ENCODE measurements around the gene AKAP6.
A peak's percentile ranks its signal among the peaks of the same experiment; 100 is the strongest.

Gene AKAP6

DNA sequence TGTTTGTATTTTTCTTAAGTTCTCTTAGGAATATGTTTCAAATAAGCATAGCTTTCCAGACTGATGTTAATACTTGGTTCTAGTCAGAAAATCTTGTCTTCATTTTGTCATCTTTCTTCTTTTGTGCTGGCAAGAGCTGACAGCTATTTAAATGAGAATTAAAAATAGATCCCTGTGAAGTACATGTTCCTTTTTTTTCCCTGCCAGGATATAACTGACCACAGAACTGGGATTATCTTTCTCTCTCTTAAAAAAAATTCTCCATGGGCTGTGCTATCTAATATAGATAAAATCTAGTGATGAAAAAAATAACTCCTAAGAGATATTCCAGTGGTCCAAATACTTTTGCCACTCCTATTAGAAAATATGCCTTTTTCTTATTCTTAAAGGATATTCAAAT, 163.4 kb downstream of the AKAP6 start:
- no peaks in the 10 kb centered on the region for H3K36me3 Mint-ChIP-seq (ENCODE audit: low read depth)

DNA sequence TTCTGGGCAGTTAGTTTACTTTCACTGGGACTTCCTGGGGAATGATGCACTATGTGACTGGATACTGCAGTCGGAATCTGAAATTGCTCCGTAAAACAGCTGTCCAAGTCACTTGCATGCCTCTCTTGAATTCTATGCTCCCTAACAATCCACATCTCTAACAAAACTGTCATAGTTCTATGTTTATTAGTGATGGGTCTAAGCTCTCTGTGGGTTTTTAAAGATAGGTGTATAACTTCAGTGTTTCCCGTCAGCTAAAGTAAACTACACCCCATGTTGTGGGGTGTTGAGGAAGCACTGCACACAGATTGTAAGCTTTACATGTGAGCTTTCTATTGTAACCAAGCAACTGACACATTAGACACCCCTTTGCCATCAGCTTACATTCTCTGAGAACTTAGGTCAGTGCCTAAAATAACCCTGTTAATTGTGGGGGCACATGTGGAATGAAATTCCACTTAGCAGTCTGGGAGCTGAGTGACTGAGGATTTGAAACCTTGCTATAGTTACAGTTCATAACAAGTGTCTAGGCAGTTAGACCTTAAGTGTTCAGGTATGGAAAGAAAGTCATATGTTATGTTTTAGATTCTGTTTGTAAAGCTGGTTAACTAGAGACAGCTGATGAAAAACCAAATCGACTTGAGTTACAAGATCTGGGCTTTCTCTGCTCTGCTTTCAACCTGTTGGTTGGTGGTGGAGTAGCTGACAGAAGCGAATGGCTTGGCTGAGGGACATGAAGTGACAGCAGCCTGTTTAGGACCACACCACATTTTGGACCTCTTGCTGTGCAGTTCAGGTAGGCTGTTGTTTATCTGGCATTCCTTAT, 165.7 kb downstream of the AKAP6 start:
- H3K27me3 Mint-ChIP-seq (ENCODE audit: low read depth) = no peaks in the 10 kb centered on the region
- no peaks in the 10 kb centered on the region for H3K9me3 Mint-ChIP-seq
- peak overlapping the region; percentile 12 to 67 (median 36) for H3K27ac Mint-ChIP-seq
- H3K36me3 Mint-ChIP-seq (ENCODE audit: low read depth) = no peaks in the 10 kb centered on the region
- TF ChIP-seq, protein P1, sequence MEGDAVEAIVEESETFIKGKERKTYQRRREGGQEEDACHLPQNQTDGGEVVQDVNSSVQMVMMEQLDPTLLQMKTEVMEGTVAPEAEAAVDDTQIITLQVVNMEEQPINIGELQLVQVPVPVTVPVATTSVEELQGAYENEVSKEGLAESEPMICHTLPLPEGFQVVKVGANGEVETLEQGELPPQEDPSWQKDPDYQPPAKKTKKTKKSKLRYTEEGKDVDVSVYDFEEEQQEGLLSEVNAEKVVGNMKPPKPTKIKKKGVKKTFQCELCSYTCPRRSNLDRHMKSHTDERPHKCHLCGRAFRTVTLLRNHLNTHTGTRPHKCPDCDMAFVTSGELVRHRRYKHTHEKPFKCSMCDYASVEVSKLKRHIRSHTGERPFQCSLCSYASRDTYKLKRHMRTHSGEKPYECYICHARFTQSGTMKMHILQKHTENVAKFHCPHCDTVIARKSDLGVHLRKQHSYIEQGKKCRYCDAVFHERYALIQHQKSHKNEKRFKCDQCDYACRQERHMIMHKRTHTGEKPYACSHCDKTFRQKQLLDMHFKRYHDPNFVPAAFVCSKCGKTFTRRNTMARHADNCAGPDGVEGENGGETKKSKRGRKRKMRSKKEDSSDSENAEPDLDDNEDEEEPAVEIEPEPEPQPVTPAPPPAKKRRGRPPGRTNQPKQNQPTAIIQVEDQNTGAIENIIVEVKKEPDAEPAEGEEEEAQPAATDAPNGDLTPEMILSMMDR (IDR thresholded peaks at IDR 0.05; ENCODE audit: unreplicated experiment in 3 of 3) = no peak
- H3K4me1 Mint-ChIP-seq = peaks cover 41% of the 10 kb centered on the region
- peak overlapping the region in 2 of 3 experiments; percentile 74 to 87 for H3K4me3 Mint-ChIP-seq

More for the DNA sequence above, 163.4 kb downstream of the AKAP6 start:
- TF ChIP-seq, protein P1 (IDR thresholded peaks at IDR 0.05; ENCODE audit: unreplicated experiment in 3 of 3) = no peak
- Mint-ChIP-seq H3K27me3 (ENCODE audit: low read depth) (no peaks in the 10 kb centered on the region), H3K4me1 (peaks cover 34% of the 10 kb centered on the region), H3K27ac (no peak overlapping the region), H3K4me3 (no peak overlapping the region), H3K9me3 (peaks cover 2% of the 10 kb centered on the region)

DNA sequence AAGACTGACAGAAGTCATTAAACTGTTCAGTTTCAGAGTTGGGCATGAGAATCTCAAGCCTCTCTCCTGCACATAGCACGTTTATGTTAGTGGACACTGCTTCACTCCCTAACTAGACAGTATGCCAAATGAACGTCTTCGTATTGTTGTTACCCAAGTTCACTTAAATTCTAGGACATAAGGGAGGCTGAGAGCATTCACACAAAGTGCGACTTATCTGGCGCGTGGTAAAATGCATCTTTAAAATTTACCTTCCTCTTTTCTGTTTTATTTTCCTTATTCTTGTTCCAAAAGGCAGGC, 166.3 kb downstream of the AKAP6 start:
- H3K27ac Mint-ChIP-seq = peak overlapping the region; percentile 12 to 39 (median 36)
- TF ChIP-seq, protein P1 (IDR thresholded peaks at IDR 0.05; ENCODE audit: unreplicated experiment in 3 of 3) = no peak
- no peaks in the 10 kb centered on the region for H3K9me3 Mint-ChIP-seq
- H3K4me3 Mint-ChIP-seq = peak overlapping the region in 2 of 3 experiments; percentile 74 to 87
- peaks cover 41% of the 10 kb centered on the region for H3K4me1 Mint-ChIP-seq
- no peaks in the 10 kb centered on the region for H3K36me3 Mint-ChIP-seq (ENCODE audit: low read depth)
- H3K27me3 Mint-ChIP-seq (ENCODE audit: low read depth) = no peaks in the 10 kb centered on the region

DNA sequence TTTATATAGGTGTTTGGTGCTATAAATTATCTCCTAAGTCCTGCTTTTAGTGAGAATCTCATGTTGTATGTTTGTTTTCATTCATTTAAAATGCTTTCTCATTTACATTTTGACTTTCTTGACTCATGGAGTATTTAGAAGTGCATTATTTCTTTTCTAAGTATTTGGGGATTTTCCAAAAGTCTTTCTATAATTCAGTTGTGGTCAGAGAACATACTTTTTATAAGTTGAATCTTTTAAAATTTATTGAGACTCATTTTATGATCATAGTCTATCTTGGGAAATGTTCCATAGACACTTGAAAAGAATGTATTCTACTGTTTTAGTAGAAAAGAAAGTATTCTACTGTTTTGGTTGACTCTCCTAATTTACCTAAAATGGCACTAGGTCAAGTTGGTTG, 168.2 kb downstream of the AKAP6 start:
- TF ChIP-seq, protein P1 (IDR thresholded peaks at IDR 0.05; ENCODE audit: unreplicated experiment in 3 of 3) = no peak
- H3K9me3 Mint-ChIP-seq = no peaks in the 10 kb centered on the region
- peak overlapping the region in 2 of 3 experiments; percentile 21 to 71 for H3K4me3 Mint-ChIP-seq
- no peaks in the 10 kb centered on the region for H3K27me3 Mint-ChIP-seq (ENCODE audit: low read depth)
- peaks cover 41% of the 10 kb centered on the region for H3K4me1 Mint-ChIP-seq
- no peak overlapping the region for H3K27ac Mint-ChIP-seq
- no peaks in the 10 kb centered on the region for H3K36me3 Mint-ChIP-seq (ENCODE audit: low read depth)

DNA sequence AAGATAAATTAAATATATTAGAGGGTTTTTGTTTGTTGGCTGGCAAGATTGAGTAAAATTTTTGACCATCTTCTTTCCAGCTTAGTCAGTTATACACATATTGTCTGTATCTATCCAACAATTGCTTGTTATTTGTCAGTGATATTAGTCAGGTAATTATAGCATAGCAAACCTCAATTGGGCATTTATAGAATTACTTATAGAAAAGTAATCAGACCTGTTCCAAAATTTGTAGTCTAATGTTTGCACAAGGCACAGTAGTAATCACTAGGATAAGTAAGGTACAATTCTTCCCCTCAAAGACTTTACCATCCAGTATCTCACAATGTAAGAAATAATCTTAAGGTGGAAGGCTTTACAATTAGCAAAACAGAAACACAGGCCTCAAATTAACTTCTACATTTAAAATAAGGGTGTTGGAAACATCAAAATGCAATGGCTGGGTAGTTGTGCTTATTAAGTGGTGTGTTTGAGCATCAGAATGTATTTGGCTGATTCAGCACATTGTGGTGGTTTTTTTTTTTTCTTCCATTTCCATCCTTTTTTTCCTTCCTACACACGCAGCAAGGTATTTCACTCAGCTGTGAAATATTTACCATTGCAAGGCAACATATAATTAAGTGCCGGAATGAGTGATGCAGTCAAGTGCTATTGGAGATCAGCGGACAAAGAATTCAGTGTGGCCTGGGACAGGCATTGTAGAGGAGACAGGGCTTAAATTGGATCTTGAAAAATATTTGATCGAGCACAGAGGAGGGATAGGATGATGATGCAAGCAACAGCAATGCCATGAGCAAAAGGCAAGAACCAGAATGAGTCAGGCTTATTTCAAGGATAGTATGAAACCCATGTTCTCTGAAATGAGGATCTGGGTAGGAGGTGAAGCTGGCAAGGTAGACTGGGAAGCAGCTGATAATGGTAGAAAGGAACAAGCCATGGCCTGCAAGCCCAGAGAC, 178.2 kb downstream of the AKAP6 start:
- Mint-ChIP-seq H3K27me3 (ENCODE audit: low read depth) (no peaks in the 10 kb centered on the region), H3K9me3 (no peaks in the 10 kb centered on the region), H3K4me1 (peaks cover 35% of the 10 kb centered on the region), H3K36me3 (ENCODE audit: low read depth) (no peaks in the 10 kb centered on the region), H3K27ac (peak overlapping the region in 2 of 3 experiments; percentile 17 to 24), H3K4me3 (no peak overlapping the region)
- TF ChIP-seq, protein P1 (IDR thresholded peaks at IDR 0.05; ENCODE audit: unreplicated experiment in 3 of 3) = no peak
